Fibroblast of mammary gland (primary cell): ENCODE data around the gene GRIN3B.

ENCODE experiments used
- DNase-seq: peaks from one replicate; pipeline ENCODE4 v3.0.0-alpha.2; 2010; ENCODE audit warnings: low read depth
- H3K4me3 ChIP-seq: 2 replicates; pipeline ENCODE4 v1.5.1; 2011; ENCODE audit warnings: low read depth, mild to moderate bottlenecking, low read length, moderate library complexity; ENCODE audit not compliant: control insufficient read depth
- TF ChIP-seq, protein P1 (sequence below): conservative IDR thresholded peaks from 2 replicates; pipeline ENCODE4 v1.5.1; 2011; ENCODE audit warnings: low read depth, low read length, inconsistent platforms; ENCODE audit not compliant: control insufficient read depth, insufficient read depth

The GRIN3B gene

DNA sequence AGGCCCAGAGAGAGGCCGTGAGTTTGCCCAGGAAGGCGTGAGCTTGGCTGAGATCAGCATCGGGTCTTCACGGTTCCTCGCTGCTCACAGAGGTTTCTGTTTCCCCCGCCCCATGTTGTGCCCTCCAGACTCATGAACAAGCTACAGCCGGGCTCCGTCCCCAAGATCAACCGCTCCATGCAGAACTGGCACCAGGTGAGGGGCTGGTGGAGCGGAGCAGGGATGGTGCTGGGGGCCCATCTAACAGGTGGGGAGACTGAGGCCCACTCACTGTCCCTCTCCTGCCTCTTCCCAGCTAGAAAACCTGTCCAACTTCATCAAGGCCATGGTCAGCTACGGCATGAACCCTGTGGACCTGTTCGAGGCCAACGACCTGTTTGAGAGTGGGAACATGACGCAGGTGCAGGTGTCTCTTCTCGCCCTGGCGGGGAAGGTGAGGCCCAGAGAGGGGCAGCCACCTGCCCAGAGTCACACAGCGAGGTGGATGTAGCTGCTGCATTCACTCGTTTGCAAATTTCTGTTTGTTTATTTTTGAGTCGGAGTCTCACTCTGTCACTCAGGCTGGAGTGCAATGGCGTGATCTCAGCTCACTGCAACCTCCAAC lies 32.1 kb downstream of the GRIN3B start:
- DNase-seq, result no peak
- no peak overlapping the region for H3K4me3 ChIP-seq
- TF ChIP-seq, protein P1, sequence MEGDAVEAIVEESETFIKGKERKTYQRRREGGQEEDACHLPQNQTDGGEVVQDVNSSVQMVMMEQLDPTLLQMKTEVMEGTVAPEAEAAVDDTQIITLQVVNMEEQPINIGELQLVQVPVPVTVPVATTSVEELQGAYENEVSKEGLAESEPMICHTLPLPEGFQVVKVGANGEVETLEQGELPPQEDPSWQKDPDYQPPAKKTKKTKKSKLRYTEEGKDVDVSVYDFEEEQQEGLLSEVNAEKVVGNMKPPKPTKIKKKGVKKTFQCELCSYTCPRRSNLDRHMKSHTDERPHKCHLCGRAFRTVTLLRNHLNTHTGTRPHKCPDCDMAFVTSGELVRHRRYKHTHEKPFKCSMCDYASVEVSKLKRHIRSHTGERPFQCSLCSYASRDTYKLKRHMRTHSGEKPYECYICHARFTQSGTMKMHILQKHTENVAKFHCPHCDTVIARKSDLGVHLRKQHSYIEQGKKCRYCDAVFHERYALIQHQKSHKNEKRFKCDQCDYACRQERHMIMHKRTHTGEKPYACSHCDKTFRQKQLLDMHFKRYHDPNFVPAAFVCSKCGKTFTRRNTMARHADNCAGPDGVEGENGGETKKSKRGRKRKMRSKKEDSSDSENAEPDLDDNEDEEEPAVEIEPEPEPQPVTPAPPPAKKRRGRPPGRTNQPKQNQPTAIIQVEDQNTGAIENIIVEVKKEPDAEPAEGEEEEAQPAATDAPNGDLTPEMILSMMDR, result no peak

- TF ChIP-seq, protein P1, result no peak
- DNase-seq, result no peak
- no peak overlapping the region for H3K4me3 ChIP-seq
Observed at GRCh38 chr19:1035998-1036621, 35.9 kb downstream of the GRIN3B start.

DNA sequence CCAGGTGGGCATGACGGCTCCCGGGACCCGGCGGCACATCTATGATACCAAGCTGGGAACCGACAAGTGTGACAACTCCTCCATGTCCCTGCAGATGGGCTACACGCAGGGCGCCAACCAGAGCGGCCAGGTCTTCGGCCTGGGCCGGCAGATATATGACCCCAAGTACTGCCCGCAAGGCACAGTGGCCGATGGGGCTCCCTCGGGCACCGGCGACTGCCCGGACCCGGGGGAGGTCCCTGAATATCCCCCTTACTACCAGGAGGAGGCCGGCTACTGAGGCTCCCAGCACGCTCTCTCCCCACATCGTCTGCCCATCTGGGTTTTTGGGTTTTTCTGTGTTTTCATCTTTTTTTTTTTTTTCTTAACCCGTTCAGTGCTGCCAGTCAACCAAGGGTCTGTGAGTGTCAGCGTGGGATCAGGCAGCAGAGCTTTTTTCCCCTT lies 37.4 kb downstream of the GRIN3B start:
- TF ChIP-seq, protein P1, result no peak
- DNase-seq, result no peak
- H3K4me3 ChIP-seq, result no peak overlapping the region

DNA sequence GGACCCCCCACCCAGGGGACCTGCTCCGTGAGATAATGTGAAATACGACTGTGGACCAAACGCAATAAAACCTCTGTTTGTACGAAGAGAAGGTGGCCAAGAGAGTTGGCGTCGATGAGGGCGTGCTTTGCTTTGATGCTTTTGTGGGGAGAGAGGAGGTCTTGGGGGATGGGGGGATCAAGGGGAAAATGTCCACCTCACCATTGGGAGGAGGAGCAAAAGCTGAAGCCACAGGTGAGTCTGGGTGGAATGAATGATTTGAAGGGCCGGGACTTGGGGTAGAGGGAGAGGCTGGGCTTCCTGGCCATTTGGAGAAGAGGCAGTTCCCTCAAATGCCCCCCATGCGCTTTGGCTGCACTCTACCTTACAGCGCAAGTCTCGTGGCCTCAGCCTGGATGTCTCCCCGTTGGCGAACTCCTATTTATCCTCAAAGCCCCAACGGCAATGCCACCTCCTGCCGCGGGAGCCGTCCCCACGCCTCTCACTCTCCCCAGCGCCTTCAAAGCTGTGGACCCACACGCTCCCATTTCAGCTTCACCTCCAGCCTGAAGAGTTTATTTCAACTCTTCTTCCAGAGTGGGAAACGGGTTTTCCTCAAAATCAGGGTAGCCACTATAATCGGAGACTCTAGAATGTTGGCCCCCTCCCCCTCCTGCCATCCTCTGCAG lies 38.9 kb downstream of the GRIN3B start:
- peak overlapping the region; percentile 17 for H3K4me3 ChIP-seq
- DNase-seq, result no peak
- TF ChIP-seq, protein P1, result no peak

GRCh38 chr19:1039646-1040475 lies 39.6 kb downstream of the GRIN3B start, which contains the start of gene ABCA7:
Gene ABCA7, plus strand, starts transcription at chr19:1040107. Its CDS starts 1,255 bp downstream, at chr19:1041362.
- peak; percentile 95 for DNase-seq
- TF ChIP-seq, protein P1, result no peak

GRCh38 chr19:1040476-1041271 lies 40.5 kb downstream of the GRIN3B start:
- TF ChIP-seq, protein P1, result no peak
- peak overlapping the region; percentile 57 for H3K4me3 ChIP-seq
- DNase-seq, result peak; percentile 93

More at GRCh38 chr19:1039646-1040475, 39.6 kb downstream of the GRIN3B start, which contains the start of gene ABCA7:
- peak within 1 kb of the TSS; percentile 57 for H3K4me3 ChIP-seq
